PC-9 (cell line): Measurements from ENCODE around the gene SLC9A3. TPM values are rescaled to one million over a fixed set of nuclear protein-coding genes. Genes with fewer than 3 reads are reported as not detected.

Source experiments
- BruUV-seq: library from RNA; stranded (reverse); fragments of 400-500 nt; replicated peaks from 2 replicates; lab custom pipeline; 2021; lab: Mats Ljungman, UMichigan
- CTCF ChIA-PET: fragments of 300-600 bp; sonication (Branson Sonifier 250); formaldehyde crosslinking; loops from one replicate; lab custom pipeline; 2022; ENCODE audit warnings: antibody characterized with exemption; lab: Charles Lee
- POLR2A ChIA-PET: fragments of 300-600 bp; sonication (Branson Sonifier 250); formaldehyde crosslinking; loops from one replicate; lab custom pipeline; 2022; ENCODE audit warnings: antibody characterized with exemption; ENCODE audit not compliant: unreplicated experiment; lab: Charles Lee
- DNase-seq, 2 experiments: peaks; one replicate each; pipeline versions ENCODE4 v3.0.0 to v3.0.0-alpha.2; 2015 to 2022; ENCODE audit warnings: mixed read lengths in 1 of 2
- H2AFZ ChIP-seq: fragments of 200-600 bp; sonication (generic); 2 replicates; pipeline ENCODE4 v1.8.1; 2017; ENCODE audit warnings: antibody characterized with exemption
- H3F3A ChIP-seq: fragments of 200-600 bp; sonication (generic); 2 replicates; pipeline ENCODE4 v1.8.1; 2017; ENCODE audit warnings: antibody characterized with exemption, mild to moderate bottlenecking, low read depth; ENCODE audit not compliant: insufficient read depth
- H3K27ac ChIP-seq: fragments of 200-600 bp; sonication (generic); 2 replicates; pipeline ENCODE4 v1.6.1; 2016; ENCODE audit warnings: mixed run types
- H3K27me3 ChIP-seq: fragments of 200-600 bp; sonication (generic); 2 replicates; pipeline ENCODE4 v1.6.1; 2016; ENCODE audit warnings: low read depth, mixed run types; ENCODE audit not compliant: insufficient read depth
- H3K36me3 ChIP-seq: fragments of 200-600 bp; sonication (generic); 2 replicates; pipeline ENCODE4 v1.6.1; 2016; ENCODE audit warnings: low read depth, mixed run types
- H3K4me1 ChIP-seq: fragments of 200-600 bp; sonication (generic); replicated peaks from 2 replicates; pipeline ENCODE4 v1.6.1; 2016; ENCODE audit warnings: mixed run types; ENCODE audit not compliant: insufficient read depth
- H3K4me2 ChIP-seq: fragments of 200-600 bp; sonication (generic); 2 replicates; pipeline ENCODE4 v1.6.1; 2017; ENCODE audit warnings: mixed run types
- H3K4me3 ChIP-seq: fragments of 200-600 bp; sonication (generic); 2 replicates; pipeline ENCODE4 v1.6.1; 2016; ENCODE audit warnings: mixed run types
- H3K79me2 ChIP-seq: fragments of 200-600 bp; sonication (generic); 2 replicates; pipeline ENCODE4 v1.6.1; 2017; ENCODE audit warnings: low read depth, mixed run types
- H3K9me2 ChIP-seq: fragments of 200-600 bp; sonication (generic); 2 replicates; pipeline ENCODE4 v1.8.1; 2017; ENCODE audit warnings: mild to moderate bottlenecking; ENCODE audit not compliant: insufficient read depth
- H3K9me3 ChIP-seq: fragments of 200-600 bp; sonication (generic); 2 replicates; pipeline ENCODE4 v1.8.1; 2016; ENCODE audit warnings: low read depth; ENCODE audit not compliant: insufficient read depth
- H4K20me1 ChIP-seq: fragments of 200-600 bp; sonication (generic); 2 replicates; pipeline ENCODE4 v1.8.1; 2017; ENCODE audit not compliant: insufficient read depth
- EZH2 ChIP-seq: fragments of 200-600 bp; sonication (generic); IDR thresholded peaks from 2 replicates; pipeline ENCODE4 v1.8.0; 2017; ENCODE audit warnings: antibody characterized with exemption, low read depth
- intact Hi-C: fragments of 100-400 bp; cut with micrococcal nuclease; formaldehyde crosslinking; loops from one replicate; pipeline ENCODE4 v1.10.0; 2022; ENCODE audit not compliant: unreplicated experiment
- total RNA-seq: library from RNA; stranded (reverse); gene quantifications from 2 replicates; pipeline ENCODE4 v1.2.3, GENCODE V29; 2021
- TF ChIP-seq, protein P1 (sequence below): fragments of 200-600 bp; sonication (generic); conservative IDR thresholded peaks from 2 replicates; pipeline ENCODE4 v1.6.1; 2017; ENCODE audit warnings: mixed run types, antibody characterized with exemption, mild to moderate bottlenecking, moderate library complexity

SLC9A3 gene
- total RNA-seq, 1 experiment from 2014 or later, result 5.6 TPM

- CTCF ChIA-PET, result no interaction called here
- no peaks in the 10 kb centered on the region for H3K36me3 ChIP-seq
- BruUV-seq, result no TSS peak
- H3K27me3 ChIP-seq, result no peaks in the 10 kb centered on the region; the same call in 1 of the 2 replicates
- H4K20me1 ChIP-seq, result peaks cover 13% of the 10 kb centered on the region
- H3K9me3 ChIP-seq, result no peaks in the 10 kb centered on the region
- H3K4me3 ChIP-seq, result no peak overlapping the region
- peaks cover 8% of the 10 kb centered on the region; the same call in 1 of the 2 replicates for H3F3A ChIP-seq
- no peaks in the 10 kb centered on the region for H3K79me2 ChIP-seq
- intact Hi-C loops, result no loop called here
- TF ChIP-seq, protein P1, sequence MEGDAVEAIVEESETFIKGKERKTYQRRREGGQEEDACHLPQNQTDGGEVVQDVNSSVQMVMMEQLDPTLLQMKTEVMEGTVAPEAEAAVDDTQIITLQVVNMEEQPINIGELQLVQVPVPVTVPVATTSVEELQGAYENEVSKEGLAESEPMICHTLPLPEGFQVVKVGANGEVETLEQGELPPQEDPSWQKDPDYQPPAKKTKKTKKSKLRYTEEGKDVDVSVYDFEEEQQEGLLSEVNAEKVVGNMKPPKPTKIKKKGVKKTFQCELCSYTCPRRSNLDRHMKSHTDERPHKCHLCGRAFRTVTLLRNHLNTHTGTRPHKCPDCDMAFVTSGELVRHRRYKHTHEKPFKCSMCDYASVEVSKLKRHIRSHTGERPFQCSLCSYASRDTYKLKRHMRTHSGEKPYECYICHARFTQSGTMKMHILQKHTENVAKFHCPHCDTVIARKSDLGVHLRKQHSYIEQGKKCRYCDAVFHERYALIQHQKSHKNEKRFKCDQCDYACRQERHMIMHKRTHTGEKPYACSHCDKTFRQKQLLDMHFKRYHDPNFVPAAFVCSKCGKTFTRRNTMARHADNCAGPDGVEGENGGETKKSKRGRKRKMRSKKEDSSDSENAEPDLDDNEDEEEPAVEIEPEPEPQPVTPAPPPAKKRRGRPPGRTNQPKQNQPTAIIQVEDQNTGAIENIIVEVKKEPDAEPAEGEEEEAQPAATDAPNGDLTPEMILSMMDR, result no peak
- TF ChIP-seq EZH2, result no peak
- no peak overlapping the region for H2AFZ ChIP-seq
- POLR2A ChIA-PET, result interaction anchor here (0.6 kb wide), 2 partner anchors 186 to 207 kb away, joined by 3 to 7 read pairs; partner anchors contain the start of gene PDCD6
- no peak for DNase-seq
- no peak overlapping the region for H3K4me2 ChIP-seq
- H3K4me1 ChIP-seq, result peaks cover 12% of the 10 kb centered on the region
- no peak overlapping the region for H3K27ac ChIP-seq
- no peaks in the 10 kb centered on the region for H3K9me2 ChIP-seq
Observed at GRCh38 chr5:478369-478981, 45.8 kb downstream of the SLC9A3 start.

GRCh38 chr5:477871-478270, 46.4 kb downstream of the SLC9A3 start:
- no peak overlapping the region for H3K27ac ChIP-seq
- TF ChIP-seq EZH2, result no peak
- TF ChIP-seq, protein P1, result no peak
- H3F3A ChIP-seq, result peaks cover 8% of the 10 kb centered on the region; the same call in 1 of the 2 replicates
- no peaks in the 10 kb centered on the region for H3K36me3 ChIP-seq
- no peak overlapping the region for H3K4me2 ChIP-seq
- no peak overlapping the region for H3K4me3 ChIP-seq
- ChIA-PET POLR2A (interaction anchor here (0.6 kb wide), 2 partner anchors 186 to 207 kb away, joined by 3 to 7 read pairs; partner anchors contain the start of gene PDCD6), CTCF (no interaction called here)
- intact Hi-C loops, result no loop called here
- no peaks in the 10 kb centered on the region for H3K27me3 ChIP-seq
- no TSS peak for BruUV-seq
- H3K9me2 ChIP-seq, result no peaks in the 10 kb centered on the region
- DNase-seq, result no peak
- H3K79me2 ChIP-seq, result no peaks in the 10 kb centered on the region
- peaks cover 12% of the 10 kb centered on the region for H3K4me1 ChIP-seq
- H2AFZ ChIP-seq, result no peak overlapping the region
- no peaks in the 10 kb centered on the region for H3K9me3 ChIP-seq
- peaks cover 13% of the 10 kb centered on the region for H4K20me1 ChIP-seq

GRCh38 chr5:477247-477646, 47.0 kb downstream of the SLC9A3 start:
- ChIA-PET POLR2A (no interaction called here), CTCF (no interaction called here)
- peaks cover 8% of the 10 kb centered on the region; the same call in 1 of the 2 replicates for H3F3A ChIP-seq
- H3K4me2 ChIP-seq, result no peak overlapping the region
- H3K9me3 ChIP-seq, result no peaks in the 10 kb centered on the region
- no peaks in the 10 kb centered on the region for H3K9me2 ChIP-seq
- H3K27ac ChIP-seq, result no peak overlapping the region
- H3K27me3 ChIP-seq, result no peaks in the 10 kb centered on the region
- no peak for DNase-seq
- peaks cover 6% of the 10 kb centered on the region for H3K79me2 ChIP-seq
- peaks cover 13% of the 10 kb centered on the region for H4K20me1 ChIP-seq
- intact Hi-C loops, result no loop called here
- no TSS peak for BruUV-seq
- no peak for TF ChIP-seq EZH2
- TF ChIP-seq, protein P1, result no peak
- no peaks in the 10 kb centered on the region for H3K36me3 ChIP-seq
- no peak overlapping the region for H2AFZ ChIP-seq
- H3K4me1 ChIP-seq, result peaks cover 12% of the 10 kb centered on the region
- H3K4me3 ChIP-seq, result no peak overlapping the region
